Suppressor macrophage (primary cell): ENCODE measurements around the gene CCDC196.
"Not testable (repeated sequence)": the region's sequence is repeated elsewhere in the genome, so short reads cannot be mapped to it uniquely, and the experiment has no call there.

Source experiments
- DNase-seq, 4 experiments: peaks; one replicate each; pipeline ENCODE4 v3.0.0-alpha.2; 2020 to 2022

The CCDC196 gene

DNA sequence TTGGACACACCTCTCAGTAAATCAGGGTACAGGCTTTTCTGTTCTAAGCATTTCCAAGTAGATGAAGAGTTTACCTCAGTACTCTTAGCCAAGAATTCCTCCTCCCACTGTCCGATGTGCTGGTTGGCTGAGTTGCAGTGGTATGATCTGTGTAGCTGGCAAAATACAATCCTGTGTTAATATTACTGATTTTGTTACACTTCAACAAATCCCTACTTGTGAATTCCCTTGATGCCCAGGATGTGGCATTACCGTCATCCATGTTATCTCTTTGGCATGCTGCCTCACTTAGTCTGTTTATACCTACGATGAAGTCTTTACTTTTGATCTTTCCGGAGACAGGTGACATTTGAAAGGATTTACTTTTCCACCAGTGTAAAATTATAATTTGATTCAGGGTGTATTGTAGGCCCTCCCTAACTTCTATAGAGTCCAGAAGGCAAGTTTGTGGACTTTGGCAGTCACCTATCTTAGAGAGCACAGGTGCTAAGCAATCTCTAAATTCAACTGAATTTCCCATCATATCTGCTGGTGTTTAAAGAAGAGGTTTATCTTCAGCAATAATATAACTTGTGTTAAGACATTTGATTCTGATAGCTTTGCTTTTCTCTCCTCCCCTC lies 10.1 kb downstream of the CCDC196 start:
- no peak for DNase-seq

DNA sequence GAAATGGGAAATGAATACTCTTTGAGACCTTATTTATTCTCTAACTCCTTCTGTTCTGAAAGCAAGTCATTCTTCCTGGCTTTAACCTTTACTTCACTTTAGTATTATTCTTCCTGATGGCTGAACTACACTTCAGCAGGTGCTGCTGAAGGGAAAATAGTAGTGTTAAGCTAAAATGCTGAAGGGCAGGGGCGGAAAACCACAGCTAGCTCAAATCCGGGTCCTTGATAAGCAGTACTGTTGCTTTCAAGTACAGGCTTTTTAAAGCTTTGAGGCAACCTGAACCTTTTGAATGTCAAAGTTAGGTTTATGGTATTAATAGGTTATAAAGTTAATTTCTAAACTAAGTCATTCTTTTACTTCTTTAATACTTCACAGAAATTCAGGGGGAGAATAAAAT lies 10.7 kb downstream of the CCDC196 start:
- no peak for DNase-seq

DNA sequence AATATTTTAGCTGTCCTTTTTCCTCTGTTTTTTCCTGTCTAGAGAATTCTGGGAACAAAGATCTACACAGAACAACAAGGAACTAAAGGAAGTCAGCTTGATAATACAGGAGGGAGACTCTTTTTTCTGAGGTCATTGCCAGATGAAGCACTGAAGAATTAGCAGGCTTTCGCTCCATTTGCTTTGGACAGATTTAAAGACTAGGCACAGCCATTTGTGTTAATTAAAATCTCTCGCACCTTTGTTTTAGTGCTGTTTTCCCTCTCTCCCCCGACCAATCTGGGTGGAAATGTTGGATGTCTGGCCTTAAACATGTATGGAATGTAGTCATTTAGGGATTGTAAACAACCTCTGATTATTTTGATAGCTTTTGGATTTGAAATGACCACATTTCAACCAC lies 12.1 kb downstream of the CCDC196 start:
- DNase-seq: no peak

DNA sequence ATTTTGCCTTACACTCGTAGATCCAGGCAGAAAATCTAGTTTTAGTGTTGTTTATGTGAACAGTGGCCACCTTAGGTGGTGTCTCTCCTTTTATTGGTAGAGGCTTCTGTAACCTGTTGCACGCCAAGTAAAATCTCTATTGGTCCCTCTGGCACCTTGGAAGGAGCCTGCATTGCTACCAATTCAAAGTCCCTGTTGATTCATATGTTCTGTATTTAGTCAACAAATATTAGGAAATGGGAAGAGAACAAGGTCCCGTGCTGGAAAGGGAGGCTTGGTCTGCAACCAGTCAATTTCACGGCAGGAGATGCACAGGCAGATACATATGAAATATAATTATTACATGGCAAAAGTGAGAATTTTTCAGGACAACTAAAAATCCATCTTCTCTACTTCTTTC lies 15.4 kb downstream of the CCDC196 start:
- DNase-seq: no peak

DNA sequence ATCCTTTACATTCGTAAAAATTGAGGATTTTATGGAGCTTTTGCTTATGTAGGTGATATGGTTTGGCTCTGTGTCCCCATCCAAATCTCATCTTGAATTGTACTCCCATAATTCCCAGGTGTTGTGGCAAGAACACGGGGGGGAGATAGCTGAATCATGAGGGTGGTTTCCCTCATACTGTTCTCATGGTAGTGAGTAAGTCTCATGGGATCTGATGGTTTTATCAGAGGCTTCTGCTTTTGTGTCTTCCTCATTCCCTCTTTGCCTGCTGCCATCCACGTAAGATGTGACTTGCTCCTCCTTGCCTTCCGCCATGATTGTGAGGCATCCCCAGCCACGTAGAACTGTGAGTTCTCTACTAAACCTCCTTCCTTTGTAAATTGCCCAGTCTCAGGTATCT lies 16.7 kb downstream of the CCDC196 start:
- peak; percentile 19 to 58 (median 38) for DNase-seq

DNA sequence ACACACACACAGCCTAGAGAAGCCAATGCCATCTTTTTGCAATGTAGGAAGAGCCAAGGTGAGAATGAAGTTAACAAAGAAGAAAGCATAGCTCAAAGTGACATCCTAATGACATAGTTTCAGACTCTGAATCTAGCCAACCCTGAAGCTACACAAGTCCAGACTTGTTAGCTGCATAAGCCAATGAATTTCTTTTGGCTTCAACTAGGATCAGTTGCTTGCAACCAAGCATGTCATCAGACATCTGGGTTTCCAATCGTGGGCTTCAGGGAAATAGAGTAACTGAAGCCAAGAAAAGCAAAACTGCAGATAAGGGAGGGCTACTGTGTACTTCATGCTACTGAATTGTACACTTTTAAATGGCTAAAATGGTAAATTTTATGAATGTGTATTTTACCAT lies 17.4 kb downstream of the CCDC196 start:
- no peak for DNase-seq

DNA sequence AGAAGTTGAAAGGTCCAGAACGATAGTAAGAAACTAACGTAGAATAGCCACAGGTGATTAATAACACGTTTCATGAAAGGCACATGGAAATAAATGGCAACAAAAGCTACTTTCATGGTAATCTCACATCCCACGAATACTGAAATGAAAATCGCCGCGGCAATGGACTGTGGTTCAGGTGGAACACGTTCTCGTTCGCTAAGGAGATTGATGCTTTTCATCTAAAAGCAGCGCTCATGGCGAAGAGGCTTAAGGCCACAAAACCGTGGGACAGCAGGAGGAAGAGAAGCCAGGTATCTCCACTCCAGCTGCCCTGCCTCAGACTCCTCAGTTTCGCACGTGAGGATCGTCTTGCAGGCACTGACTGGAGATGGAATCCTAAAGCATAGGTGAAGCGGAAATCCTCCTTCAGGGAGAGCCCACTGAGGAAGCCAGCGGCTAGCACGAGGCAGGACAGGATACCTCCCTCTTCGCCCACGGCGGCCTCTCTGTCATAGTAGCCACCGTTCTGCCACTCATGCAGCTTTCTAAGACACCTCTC lies 21.1 kb downstream of the CCDC196 start:
- no peak for DNase-seq

DNA sequence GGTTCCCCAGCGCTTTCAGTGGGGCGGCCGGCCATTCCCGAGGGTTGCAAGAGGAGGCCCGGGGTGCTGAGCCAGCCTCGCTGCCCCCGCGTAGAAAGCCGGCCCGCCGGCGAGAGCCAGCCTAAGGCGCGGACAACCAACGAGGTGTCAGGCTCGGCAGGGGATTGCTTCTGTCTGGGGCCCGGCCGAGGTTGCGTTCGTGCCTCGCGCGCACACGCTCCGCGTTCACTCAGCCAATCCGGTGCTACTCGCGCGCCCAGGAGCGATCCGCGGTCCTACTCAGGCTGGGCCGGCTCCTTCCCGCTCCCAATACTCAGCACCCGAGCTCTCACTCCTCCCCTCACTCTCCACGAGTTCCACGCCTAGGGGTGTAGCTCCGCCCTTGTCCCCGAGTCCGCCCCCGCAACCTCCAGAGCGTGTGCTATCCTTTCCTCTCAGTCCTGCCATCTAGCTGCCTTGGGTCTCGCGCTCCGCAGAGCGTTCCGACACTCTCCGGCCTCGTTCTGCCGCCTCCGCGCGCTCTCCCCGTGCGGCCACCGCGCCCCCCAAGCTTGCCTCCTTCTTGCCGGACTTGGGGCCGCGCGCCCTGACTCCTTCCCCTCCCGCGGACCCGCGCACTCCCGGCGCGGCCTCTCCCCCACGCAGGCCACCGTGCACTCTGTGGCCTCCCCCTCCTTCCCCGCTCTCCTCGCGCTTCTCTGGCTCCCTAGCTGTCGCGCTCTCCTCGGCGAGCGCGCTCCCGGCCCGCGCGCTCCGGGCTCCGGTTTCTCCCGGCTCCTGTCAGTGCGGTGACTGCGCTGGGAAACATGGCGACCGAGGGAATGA lies 21.8 kb downstream of the CCDC196 start, which contains the start of gene GPHN:
Gene GPHN (plus strand): TSS at position 426 of the 825 bp plus-strand sequence.
- DNase-seq: peak; percentile 95 to 98 (median 98)

DNA sequence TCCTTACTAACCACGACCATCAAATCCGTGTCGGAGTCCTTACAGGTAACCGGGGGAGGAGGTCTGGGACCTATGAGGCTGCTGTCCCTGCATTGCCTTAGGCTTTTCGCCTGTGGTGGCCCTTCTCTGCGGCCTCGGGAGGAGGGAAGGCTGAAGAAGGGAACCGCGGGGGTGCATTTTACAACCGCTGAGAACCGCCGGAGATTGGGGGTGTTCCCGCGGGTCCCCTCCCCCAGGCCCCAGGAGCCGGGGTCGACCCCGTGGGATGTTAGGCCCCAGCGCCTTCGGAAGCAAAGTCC lies 22.3 kb downstream of the CCDC196 start:
- no peak for DNase-seq

DNA sequence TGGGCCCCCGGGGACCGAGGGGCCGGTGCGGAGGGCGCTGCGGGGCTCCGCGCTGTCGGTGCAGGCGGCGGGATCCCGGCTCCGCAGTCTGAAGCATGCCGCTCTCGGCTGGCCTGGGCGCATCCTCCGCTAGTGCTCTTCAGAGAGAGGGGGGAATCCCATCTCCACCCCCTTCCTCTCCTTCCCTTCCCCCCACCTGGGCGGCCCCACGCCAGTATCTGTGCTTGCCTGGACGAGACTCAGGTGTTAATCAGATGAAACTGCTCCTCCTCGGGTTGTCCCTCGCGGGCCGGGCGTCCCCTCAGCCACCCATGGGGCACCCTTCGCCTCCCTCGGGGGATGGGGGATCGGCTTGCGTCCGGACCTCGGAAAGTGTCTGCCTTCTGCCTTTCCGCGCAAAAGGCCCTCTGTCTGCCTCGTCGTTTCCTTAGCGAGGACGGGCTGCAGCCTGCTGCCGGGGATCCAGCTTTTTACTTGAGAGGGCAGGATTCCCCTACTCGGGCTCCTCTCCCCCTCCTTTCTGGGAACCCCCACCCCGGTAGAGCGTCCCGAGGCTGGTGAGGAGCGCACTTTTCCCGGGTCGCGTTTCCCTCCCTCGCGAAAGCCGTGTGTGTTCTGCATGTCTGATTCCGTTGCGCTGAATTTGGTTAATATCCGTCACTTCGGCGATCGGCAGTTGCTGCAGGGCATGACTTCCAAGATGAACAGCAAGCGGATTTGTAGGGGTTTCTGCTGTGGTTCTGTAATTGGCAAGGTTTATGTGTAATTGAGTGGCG lies 22.9 kb downstream of the CCDC196 start:
- DNase-seq: peak; percentile 9 to 36 (median 28)

DNA sequence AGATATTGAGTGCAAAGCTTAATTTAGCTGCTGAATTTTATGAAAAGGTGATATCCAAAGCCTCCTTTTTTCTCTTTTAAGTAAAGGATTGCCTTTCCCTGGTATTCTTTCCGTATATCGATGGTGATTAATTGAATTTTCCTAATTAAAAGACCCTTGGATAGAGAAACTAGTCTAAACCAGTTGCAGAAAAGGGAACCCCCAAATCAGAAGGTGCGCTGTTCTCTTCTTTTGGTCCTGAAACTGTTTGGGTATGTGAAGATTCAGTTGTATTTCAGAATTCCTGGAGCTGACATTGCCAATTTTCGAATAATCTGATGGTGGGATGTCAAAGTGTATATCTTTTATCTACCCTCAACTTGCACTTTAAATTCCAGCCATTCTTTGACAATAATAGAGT lies 23.7 kb downstream of the CCDC196 start:
- DNase-seq: no peak

DNA sequence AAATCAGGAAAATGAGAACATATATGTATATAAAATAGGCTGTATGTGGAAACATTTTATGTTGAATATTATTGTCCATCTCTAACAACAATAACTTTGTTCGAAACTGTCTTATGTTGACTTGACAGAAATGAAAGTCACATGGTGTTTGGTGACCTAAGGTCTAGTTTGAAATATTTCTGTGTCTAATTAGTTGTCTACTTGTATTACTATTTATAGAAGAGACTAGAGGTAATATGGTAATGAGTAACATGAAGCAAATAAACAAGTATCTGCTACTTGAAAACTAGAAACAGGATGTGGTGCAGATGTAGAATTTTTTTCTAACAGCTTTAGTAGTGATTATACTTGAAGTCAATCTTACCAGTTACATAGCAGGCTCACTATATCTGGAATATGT lies 25.7 kb downstream of the CCDC196 start:
- DNase-seq: no peak

DNA sequence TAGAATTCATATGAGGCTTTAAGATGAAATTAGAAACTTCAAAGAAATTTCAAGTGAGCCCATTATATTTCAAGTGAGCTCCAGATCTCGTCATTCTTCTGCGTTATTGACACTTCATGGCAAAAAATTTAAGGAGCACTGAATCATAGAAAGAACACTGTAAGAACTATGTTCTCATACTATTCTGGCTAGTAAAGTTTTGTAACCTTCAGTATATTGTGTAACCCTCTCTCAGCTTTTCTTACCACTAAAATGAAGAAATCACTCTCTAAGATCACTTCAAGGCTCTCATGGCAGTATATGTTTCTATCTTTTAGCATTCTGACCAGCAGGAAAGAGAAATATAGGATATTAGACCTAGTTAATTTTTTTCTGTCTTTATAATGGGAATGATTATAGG lies 28.0 kb downstream of the CCDC196 start:
- peak in 2 of 4 experiments; percentile 74 to 79 for DNase-seq

DNA sequence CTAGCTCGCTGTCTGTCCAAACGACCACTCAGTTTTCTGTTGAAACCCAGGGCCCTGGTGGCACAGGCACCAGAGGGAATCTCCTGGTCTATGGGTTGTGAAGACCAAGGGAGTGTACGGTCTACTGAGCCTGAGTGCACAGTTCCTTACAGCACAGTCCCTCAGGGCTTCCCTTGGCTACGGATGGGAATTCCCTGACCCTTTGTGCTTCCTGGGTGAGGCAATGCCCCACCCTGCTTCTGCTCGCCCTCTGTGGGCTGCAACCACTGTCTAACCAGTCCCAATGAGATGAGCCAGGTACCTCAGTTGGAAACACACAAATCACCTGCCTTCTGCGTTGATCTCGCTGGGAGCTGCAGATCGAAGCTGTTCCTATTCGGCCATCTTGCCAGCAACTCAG lies 44.4 kb downstream of the CCDC196 start:
- DNase-seq: no peak

DNA sequence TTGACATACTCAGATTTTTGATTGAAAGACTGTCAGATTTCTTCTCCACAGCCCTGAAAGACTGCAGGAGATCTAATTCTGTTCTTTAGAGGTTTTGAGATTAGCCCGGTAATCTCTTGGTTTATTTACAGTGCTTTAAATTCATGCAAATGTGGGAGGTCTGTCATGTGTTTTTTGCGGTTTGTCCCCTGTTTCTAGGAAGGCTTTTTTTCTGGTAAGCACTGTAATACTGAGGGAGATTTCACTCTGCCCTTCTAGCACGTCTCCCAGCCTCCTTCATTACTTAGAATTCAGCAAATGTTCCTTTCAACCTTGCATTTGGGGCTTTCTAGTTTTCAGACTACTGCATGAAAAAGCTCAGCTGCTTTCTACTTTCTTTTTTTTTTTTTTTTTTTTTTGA lies 52.9 kb downstream of the CCDC196 start:
- DNase-seq: no peak

DNA sequence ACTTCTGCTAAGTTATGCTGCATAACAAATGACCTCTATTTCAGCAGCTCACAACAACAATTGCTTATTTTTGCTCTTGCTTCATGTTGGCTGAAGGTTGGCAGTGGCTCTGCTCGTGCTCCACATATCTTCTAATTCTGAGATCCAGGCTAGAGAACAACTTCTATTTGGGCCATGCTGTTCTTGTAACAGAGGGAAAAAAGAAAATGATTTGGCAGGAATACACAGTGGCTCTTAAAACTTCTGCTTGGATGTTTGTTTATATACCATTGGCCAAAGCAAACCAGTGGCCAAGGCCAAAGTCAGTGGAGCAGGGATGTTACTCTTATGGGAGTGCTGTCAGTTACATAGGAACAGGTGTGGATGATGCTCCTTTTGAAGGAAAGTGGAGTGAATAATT lies 53.9 kb downstream of the CCDC196 start:
- no peak for DNase-seq

DNA sequence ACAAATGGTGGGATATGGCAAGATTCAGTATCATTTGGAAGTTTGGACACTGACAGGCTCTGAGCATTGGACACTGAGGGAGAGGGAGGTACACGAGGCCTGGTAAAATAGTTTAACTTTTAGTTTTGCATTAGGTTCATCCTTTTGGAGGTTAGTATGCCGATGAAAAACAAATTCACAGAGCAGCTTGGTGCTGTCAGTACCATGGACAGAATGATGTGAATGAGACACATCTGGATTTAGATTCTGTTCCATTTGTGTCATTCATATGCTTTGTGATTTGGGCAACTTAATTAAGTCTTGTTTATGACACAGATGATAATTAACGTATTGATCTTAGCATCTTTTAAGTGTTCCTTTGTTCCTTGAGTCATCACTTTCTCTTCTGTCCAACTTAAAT lies 55.5 kb downstream of the CCDC196 start:
- DNase-seq: no peak

DNA sequence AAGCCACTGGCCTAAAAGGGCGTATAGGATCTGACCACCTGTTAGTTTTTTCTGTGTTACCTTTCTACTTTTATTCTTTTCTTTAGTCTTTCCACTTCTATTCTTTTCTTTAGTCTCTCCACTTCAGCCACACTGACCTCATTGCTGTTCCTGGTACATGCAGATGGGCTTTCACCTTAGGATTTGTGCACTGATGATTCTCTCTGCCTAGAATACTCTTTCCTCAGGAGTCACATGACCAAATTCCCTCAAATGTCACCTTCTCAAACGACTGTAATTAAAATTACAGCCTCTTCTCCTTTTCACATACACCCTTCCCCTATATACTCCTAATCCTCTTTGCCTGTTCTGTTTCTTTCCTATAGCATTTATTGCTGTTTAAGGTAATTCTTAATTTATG lies 57.8 kb downstream of the CCDC196 start:
- DNase-seq: no peak

DNA sequence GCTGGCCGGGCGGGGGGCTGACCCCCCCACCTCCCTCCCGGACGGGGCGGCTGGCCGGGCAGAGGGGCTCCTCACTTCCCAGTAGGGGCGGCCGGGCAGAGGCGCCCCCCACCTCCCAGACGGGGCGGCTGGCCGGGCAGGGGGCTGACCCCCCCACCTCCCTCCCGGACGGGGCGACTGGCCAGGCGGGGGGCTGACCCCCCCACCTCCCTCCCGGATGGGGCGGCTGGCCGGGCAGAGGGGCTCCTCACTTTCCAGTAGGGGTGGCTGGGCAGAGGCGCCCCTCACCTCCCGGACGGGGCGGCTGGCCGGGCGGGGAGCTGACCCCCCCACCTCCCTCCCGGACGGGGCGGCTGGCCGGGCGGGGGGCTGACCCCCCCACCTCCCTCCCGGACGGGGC lies 59.0 kb downstream of the CCDC196 start:
- not testable (repeated sequence) for DNase-seq

DNA sequence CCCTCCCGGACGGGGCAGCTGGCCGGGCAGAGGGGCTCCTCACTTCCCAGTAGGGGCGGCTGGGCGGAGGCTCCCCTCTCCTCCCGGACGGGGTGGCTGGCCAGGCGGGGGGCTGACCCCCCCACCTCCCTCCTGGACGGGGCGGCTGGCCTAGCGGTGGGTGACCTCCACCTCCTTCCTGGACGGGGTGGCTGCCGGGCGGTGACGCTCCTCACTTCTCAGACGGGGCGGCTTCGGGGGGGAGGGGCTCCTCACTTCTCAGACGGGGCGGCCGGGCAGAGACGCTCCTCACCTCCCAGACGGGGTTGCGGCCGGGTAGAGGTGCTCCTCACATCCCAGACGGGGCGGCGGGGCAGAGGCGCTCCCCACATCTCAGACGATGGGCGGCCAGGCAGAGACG lies 59.6 kb downstream of the CCDC196 start:
- not testable (repeated sequence) for DNase-seq
